GDM1 (cell line): ENCODE measurements around the gene RILPL1.

Source experiments
- DNase-seq: peaks from one replicate; lab custom pipeline; 2025; lab: John Stamatoyannopoulos, UW

RILPL1 gene

GRCh38 chr12:123428591-123428990, 104.9 kb downstream of the RILPL1 start:
- no peak for DNase-seq

DNA sequence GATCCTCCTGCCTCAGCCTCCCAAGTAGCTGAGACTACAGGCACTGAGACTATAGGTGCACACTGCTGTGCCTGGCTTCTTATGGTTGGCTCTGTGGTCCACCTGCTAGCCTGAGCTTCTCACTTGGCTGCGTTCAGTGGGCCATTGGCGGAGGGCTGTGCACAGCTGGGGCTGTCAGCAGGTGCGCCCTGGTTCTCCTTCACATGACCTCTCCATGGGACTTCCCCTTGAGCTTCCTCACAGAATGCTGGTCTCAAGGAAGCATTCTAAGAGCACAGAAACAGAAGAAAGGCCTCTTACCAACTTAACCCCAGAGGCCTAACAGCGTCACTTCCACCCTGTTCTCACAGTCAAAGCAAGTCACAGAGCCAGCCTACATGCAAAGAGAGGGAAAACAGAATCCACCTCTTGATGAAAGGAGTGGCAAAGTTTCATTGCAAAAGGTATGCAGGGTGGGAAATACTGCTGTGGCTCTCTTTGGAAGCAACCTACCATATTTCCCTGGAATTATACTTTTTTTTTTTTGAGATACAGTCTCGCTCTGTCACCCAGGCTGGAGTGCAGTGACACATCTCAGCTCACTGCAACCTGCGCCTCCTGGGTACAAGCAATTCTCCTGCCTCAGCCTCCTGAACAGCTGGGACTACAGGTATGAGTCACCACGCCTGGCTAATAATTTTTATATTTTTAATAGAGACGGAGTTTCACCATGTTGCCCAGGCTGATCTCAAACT, 106.3 kb downstream of the RILPL1 start:
- no peak for DNase-seq

DNA sequence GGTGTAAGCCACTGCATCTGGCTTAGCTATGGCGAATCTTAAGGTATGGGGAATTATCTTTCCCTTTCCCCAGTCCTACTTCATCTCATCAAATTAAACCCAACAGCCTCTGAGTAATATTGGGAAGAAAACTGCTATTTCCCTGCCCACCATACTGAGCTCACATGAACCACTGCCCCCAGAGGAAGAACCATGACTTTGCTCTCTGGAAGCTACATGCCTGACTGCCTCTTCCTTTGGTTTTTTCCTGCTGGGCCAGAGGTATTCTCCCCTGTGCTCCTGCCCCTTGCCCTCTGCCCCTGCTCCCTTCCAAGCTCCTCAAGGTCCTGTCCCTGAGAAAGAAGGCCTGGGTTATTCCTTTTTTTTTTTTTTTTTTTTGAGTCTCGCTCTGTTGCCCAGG, 112.2 kb downstream of the RILPL1 start:
- no peak for DNase-seq
